ENCODE results near the gene CEBPE. TPM values are rescaled to one million over a fixed set of nuclear protein-coding genes. Genes with fewer than 3 reads are reported as not detected.
A peak's percentile ranks its signal among the peaks of the same experiment; 100 is the strongest.

CEBPE gene
- total and polyA plus RNA-seq, 8 donors = 0.14 to 1.0 (median 0.23) TPM; not detected in 2

- Histone ChIP-seq H3K36me3 (peaks cover 0 to 55% of the 10 kb centered on the region in 2 donors), H3K4me1 (peaks cover 15 to 78% of the 10 kb centered on the region in 2 donors), H3K27ac (peak within 1 kb of the TSS; percentile 96 to 98), H3K9me3 (no peaks in the 10 kb centered on the region), H3K27me3 (no peaks in the 10 kb centered on the region), H3K4me3 (peak within 1 kb of the TSS; percentile 79 to 93)
- DNase-seq (peak; percentile 80 to 97 (median 90)), ATAC-seq (peak; percentile 61)
- intact Hi-C loops (cut with DNase I) = no loop called here
- no peak for TF ChIP-seq CTCF (IDR thresholded peaks at IDR 0.05)
Observed at GRCh38 chr14:23094666-23095195, 24.3 kb downstream of the CEBPE start, which contains the start of gene ACIN1. Gene ACIN1 (minus strand): TSS chr14:23095136. CDS start chr14:23095112, 24 bp downstream.

GRCh38 chr14:23093991-23094665, 24.9 kb downstream of the CEBPE start:
- TF ChIP-seq CTCF (IDR thresholded peaks at IDR 0.05) = no peak
- ATAC-seq (no peak), DNase-seq (no peak)
- Histone ChIP-seq H3K4me1 (peaks cover 15 to 74% of the 10 kb centered on the region in 2 donors), H3K9me3 (no peaks in the 10 kb centered on the region), H3K36me3 (peaks cover under 1 to 59% of the 10 kb centered on the region in 2 donors), H3K27me3 (no peaks in the 10 kb centered on the region), H3K27ac (peak overlapping the region; percentile 96 to 98), H3K4me3 (peak overlapping the region; percentile 79 to 93)
- intact Hi-C loops (cut with DNase I) = no loop called here

GRCh38 chr14:23093526-23093925, 25.5 kb downstream of the CEBPE start:
- intact Hi-C loops (cut with DNase I) = no loop called here
- Histone ChIP-seq H3K4me1 (peaks cover 15 to 68% of the 10 kb centered on the region in 2 donors), H3K9me3 (no peaks in the 10 kb centered on the region), H3K27ac (no peak overlapping the region), H3K36me3 (peaks cover 2 to 59% of the 10 kb centered on the region in 2 donors), H3K27me3 (no peaks in the 10 kb centered on the region), H3K4me3 (peak overlapping the region; percentile 79 to 93)
- ATAC-seq = no peak
- no peak for TF ChIP-seq CTCF (IDR thresholded peaks at IDR 0.05)
- no peak for DNase-seq

- no peak for ATAC-seq
- H3K4me1 ChIP-seq = peaks cover 15 to 64% of the 10 kb centered on the region in 2 donors
Observed at GRCh38 chr14:23093104-23093503, 26.0 kb downstream of the CEBPE start.

More at GRCh38 chr14:23093104-23093503, 26.0 kb downstream of the CEBPE start:
- no peak for TF ChIP-seq CTCF (IDR thresholded peaks at IDR 0.05)
- H3K4me3 ChIP-seq = peak overlapping the region in 1 of 2 donors; percentile 93
- DNase-seq = no peak
- intact Hi-C loops (cut with DNase I) = no loop called here
- H3K36me3 ChIP-seq = peaks cover 2 to 59% of the 10 kb centered on the region in 2 donors
- no peaks in the 10 kb centered on the region for H3K9me3 ChIP-seq
- no peak overlapping the region for H3K27ac ChIP-seq
- H3K27me3 ChIP-seq = no peaks in the 10 kb centered on the region
